ENCODE measurements around the gene KRT9.

The KRT9 gene

DNA sequence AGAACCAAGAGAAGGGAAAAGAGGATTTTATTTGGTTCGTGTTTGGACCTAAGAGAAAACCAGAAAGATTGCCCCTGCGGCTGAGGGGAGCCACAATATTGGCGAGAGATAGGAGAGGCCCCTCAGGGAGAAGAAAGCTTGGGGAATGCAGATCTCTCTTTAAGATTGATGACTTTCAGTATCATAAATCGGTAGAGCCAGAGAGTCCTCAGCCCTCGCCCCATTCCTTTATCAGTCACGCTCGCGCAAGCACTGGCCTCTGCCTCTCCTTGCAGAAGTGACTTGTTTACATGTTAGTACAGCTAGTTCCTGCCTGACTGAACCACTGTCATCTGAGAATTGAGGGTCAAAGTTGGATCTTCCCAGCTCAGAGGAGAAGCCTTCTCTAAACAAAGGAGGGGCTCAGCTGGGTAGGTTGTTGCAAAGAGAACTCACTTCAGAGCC lies 22.2 kb downstream of the KRT9 start:
- H3K4me2 ChIP-seq (ENCODE audit: low read length) = no peak overlapping the region
- WGBS (ENCODE audit: extremely low coverage, insufficient coverage, low lambda C conversion rate) = no CpG with 5 or more reads among the region's 8 CpGs
- H2BK5ac ChIP-seq (ENCODE audit: low read length) = no peak overlapping the region
- no peak overlapping the region for H3K18ac ChIP-seq (ENCODE audit: low read length)
- no peaks in the 10 kb centered on the region for H3K79me1 ChIP-seq (ENCODE audit: low read length)
- H3K27me3 ChIP-seq (ENCODE audit: insufficient read depth, low read length, poor library complexity) = no peaks in the 10 kb centered on the region
- no peaks in the 10 kb centered on the region for H3K79me2 ChIP-seq (ENCODE audit: control insufficient read depth, insufficient read depth, low read length)
- H3K4me1 ChIP-seq (ENCODE audit: control insufficient read depth, low read depth, low read length) = no peaks in the 10 kb centered on the region
- H3K4me3 ChIP-seq (ENCODE audit: low read length) = no peak overlapping the region
- H3K23ac ChIP-seq (ENCODE audit: low read length) = no peak overlapping the region
- no peak overlapping the region for H2AK5ac ChIP-seq (ENCODE audit: low read length)
- H4K8ac ChIP-seq (ENCODE audit: low read depth, low read length) = no peak overlapping the region
- H2BK120ac ChIP-seq (ENCODE audit: low read depth, low read length) = no peak overlapping the region
- H3K27ac ChIP-seq (ENCODE audit: low read depth, low read length) = no peak overlapping the region
- H4K5ac ChIP-seq (ENCODE audit: low read length) = no peak overlapping the region
- no peak overlapping the region for H3K4ac ChIP-seq (ENCODE audit: low read depth, low read length)
- no peak overlapping the region for H3K9ac ChIP-seq (ENCODE audit: low read length)
- H3K56ac ChIP-seq (ENCODE audit: low read length) = peak overlapping the region; percentile 61
- H2BK15ac ChIP-seq (replicated peaks; ENCODE audit: low read depth) = no peak overlapping the region
- no peaks in the 10 kb centered on the region for H3K36me3 ChIP-seq (ENCODE audit: control insufficient read depth, insufficient read depth, low read length)
- DNase-seq = no peak

DNA sequence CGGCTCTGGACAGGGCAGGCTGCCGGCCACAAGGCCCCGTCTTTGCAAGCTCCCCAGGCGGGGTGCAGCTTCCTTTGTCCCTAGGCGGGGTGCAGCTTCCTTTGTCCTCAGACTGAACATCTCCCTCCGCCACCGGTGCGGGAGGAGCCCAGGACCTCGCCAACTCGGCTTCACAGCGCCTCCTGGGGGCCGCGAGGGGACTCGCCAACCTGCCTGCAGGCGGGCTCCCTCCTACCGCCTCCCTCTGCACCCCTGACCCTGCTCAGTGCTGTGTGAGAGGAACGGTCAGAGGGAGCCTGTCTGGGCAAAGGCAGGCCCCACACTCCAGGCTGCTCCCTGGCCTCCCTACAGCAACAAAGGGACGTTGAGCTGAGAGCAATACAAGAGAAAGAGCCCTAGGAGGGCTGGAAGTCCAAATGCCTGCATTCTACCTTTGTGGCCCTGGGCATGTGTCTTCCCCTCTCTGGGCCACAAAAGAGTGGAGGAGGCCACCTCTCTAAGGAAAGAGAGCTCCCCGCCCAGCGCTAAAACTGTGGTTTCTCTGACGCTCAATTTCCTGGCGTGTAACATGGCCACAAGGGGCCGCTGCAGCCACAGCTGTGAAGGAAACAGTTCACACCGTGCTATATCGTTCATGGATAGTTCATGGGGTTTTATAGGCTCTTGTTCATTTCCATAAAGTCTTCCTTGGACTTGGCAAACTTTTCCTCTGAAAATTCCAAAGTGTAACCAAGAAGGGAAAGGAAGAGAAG lies 22.8 kb downstream of the KRT9 start:
- Histone ChIP-seq H2AK5ac (ENCODE audit: low read length) (no peak overlapping the region), H3K79me2 (ENCODE audit: control insufficient read depth, insufficient read depth, low read length) (no peaks in the 10 kb centered on the region), H3K4ac (ENCODE audit: low read depth, low read length) (no peak overlapping the region), H3K27ac (ENCODE audit: low read depth, low read length) (no peak overlapping the region), H3K56ac (ENCODE audit: low read length) (peak overlapping the region; percentile 80), H3K79me1 (ENCODE audit: low read length) (no peaks in the 10 kb centered on the region), H2BK120ac (ENCODE audit: low read depth, low read length) (no peak overlapping the region), H3K27me3 (ENCODE audit: insufficient read depth, low read length, poor library complexity) (no peaks in the 10 kb centered on the region), H3K9ac (ENCODE audit: low read length) (peak overlapping the region; percentile 42), H3K23ac (ENCODE audit: low read length) (no peak overlapping the region), H2BK15ac (replicated peaks; ENCODE audit: low read depth) (no peak overlapping the region), H3K4me3 (ENCODE audit: low read length) (no peak overlapping the region), H4K5ac (ENCODE audit: low read length) (no peak overlapping the region), H3K4me2 (ENCODE audit: low read length) (peak overlapping the region; percentile 1), H2BK5ac (ENCODE audit: low read length) (no peak overlapping the region), H4K8ac (ENCODE audit: low read depth, low read length) (no peak overlapping the region), H3K36me3 (ENCODE audit: control insufficient read depth, insufficient read depth, low read length) (no peaks in the 10 kb centered on the region), H3K18ac (ENCODE audit: low read length) (peak overlapping the region; percentile 9), H3K4me1 (ENCODE audit: control insufficient read depth, low read depth, low read length) (no peaks in the 10 kb centered on the region)
- DNase-seq = peak; percentile 92
- no CpG with 5 or more reads among the region's 25 CpGs for WGBS (ENCODE audit: extremely low coverage, insufficient coverage, low lambda C conversion rate)

DNA sequence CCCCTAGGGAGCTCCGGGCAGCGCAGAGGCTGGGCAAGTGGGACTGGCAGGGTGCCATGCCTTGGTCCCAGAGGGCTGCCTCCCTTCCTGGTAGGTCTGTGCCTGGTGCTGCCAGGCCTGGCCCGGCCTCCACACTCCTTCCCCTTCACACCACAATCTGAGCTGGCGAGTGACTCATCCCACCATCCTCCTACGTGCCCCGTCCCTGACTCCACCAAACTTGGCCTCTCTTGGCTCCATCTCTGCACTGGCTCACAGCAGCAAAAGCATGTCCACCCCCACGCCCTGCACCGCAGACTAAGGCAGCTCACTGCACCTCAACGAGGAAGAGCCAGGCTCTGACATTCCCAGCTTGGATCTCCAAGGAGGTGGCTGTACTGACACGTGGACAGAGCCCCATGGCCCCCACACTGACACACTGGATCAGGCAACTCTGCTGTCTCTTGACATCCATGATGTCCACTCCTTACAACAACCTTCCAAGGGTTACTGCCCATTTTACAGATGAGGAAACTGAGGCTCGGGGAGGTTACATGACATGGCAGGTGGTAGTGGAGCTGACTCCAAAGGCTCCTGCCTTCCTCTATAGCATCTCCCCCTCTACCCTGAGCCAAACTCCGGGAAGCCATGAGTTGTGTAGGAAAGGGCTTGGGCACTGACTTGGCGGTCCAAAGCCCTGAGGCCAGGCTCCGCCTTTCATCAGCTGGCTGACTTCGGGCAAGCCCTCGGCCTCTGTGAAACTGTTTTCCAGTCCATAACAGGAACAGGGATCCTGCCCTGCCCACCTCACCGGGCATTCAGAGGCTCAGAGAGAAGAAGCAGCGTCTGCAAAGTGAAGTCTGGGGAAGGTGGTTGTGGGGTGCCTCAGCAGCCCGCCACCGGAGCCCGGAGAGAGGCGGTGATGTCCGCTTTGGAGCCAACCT lies 23.7 kb downstream of the KRT9 start:
- Histone ChIP-seq H3K4me2 (ENCODE audit: low read length) (no peak overlapping the region), H3K4me1 (ENCODE audit: control insufficient read depth, low read depth, low read length) (no peaks in the 10 kb centered on the region), H2BK120ac (ENCODE audit: low read depth, low read length) (no peak overlapping the region), H3K36me3 (ENCODE audit: control insufficient read depth, insufficient read depth, low read length) (no peaks in the 10 kb centered on the region), H3K79me1 (ENCODE audit: low read length) (no peaks in the 10 kb centered on the region), H4K5ac (ENCODE audit: low read length) (no peak overlapping the region), H3K18ac (ENCODE audit: low read length) (peak overlapping the region; percentile 9), H4K8ac (ENCODE audit: low read depth, low read length) (no peak overlapping the region), H3K56ac (ENCODE audit: low read length) (peak overlapping the region; percentile 80), H3K4ac (ENCODE audit: low read depth, low read length) (no peak overlapping the region), H2BK15ac (replicated peaks; ENCODE audit: low read depth) (no peak overlapping the region), H3K9ac (ENCODE audit: low read length) (peak overlapping the region; percentile 42), H2BK5ac (ENCODE audit: low read length) (no peak overlapping the region), H3K79me2 (ENCODE audit: control insufficient read depth, insufficient read depth, low read length) (no peaks in the 10 kb centered on the region), H3K27me3 (ENCODE audit: insufficient read depth, low read length, poor library complexity) (no peaks in the 10 kb centered on the region), H3K4me3 (ENCODE audit: low read length) (no peak overlapping the region), H3K27ac (ENCODE audit: low read depth, low read length) (no peak overlapping the region), H3K23ac (ENCODE audit: low read length) (peak overlapping the region; percentile 9), H2AK5ac (ENCODE audit: low read length) (peak overlapping the region; percentile 87)
- DNase-seq = no peak
- no CpG with 5 or more reads among the region's 23 CpGs for WGBS (ENCODE audit: extremely low coverage, insufficient coverage, low lambda C conversion rate)

- DNase-seq = no peak
- H2BK15ac ChIP-seq (replicated peaks; ENCODE audit: low read depth) = no peak overlapping the region
- H3K9ac ChIP-seq (ENCODE audit: low read length) = no peak overlapping the region
- no peaks in the 10 kb centered on the region for H3K79me1 ChIP-seq (ENCODE audit: low read length)
- no peak overlapping the region for H2BK5ac ChIP-seq (ENCODE audit: low read length)
- no peak overlapping the region for H3K4me3 ChIP-seq (ENCODE audit: low read length)
- no peak overlapping the region for H2AK5ac ChIP-seq (ENCODE audit: low read length)
- H3K56ac ChIP-seq (ENCODE audit: low read length) = peak overlapping the region; percentile 12
- H3K23ac ChIP-seq (ENCODE audit: low read length) = no peak overlapping the region
- H3K36me3 ChIP-seq (ENCODE audit: control insufficient read depth, insufficient read depth, low read length) = no peaks in the 10 kb centered on the region
- no CpG with 5 or more reads among the region's 9 CpGs for WGBS (ENCODE audit: extremely low coverage, insufficient coverage, low lambda C conversion rate)
- no peak overlapping the region for H3K18ac ChIP-seq (ENCODE audit: low read length)
- H4K5ac ChIP-seq (ENCODE audit: low read length) = no peak overlapping the region
- no peak overlapping the region for H2BK120ac ChIP-seq (ENCODE audit: low read depth, low read length)
- H3K4ac ChIP-seq (ENCODE audit: low read depth, low read length) = no peak overlapping the region
- H3K27me3 ChIP-seq (ENCODE audit: insufficient read depth, low read length, poor library complexity) = no peaks in the 10 kb centered on the region
- H3K27ac ChIP-seq (ENCODE audit: low read depth, low read length) = no peak overlapping the region
- H3K79me2 ChIP-seq (ENCODE audit: control insufficient read depth, insufficient read depth, low read length) = no peaks in the 10 kb centered on the region
- H3K4me1 ChIP-seq (ENCODE audit: control insufficient read depth, low read depth, low read length) = no peaks in the 10 kb centered on the region
- H3K4me2 ChIP-seq (ENCODE audit: low read length) = no peak overlapping the region
- no peak overlapping the region for H4K8ac ChIP-seq (ENCODE audit: low read depth, low read length)
Measured at GRCh38 chr17:41547378-41547841, 24.4 kb downstream of the KRT9 start.

DNA sequence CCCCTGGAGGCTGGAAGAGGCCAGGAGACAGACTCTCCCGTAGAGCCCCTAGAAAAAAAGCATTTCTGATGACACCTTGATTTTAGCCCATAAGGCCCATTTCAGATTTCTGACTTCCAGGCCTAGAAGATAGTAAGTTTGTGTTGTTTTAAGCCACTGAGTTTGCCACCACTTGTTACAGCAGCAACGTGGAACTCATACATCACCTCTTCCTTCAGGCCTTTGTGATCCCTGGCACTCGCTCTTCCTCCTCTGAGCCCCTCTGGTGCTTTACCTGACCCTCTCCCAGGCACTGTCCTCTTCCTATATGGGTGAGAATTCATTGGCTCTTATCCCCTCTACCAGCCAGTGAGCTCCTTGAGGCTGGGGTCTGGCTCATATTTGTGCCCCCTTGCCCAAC lies 25.0 kb downstream of the KRT9 start:
- no peak overlapping the region for H2BK15ac ChIP-seq (replicated peaks; ENCODE audit: low read depth)
- no peak overlapping the region for H3K9ac ChIP-seq (ENCODE audit: low read length)
- no peak overlapping the region for H4K5ac ChIP-seq (ENCODE audit: low read length)
- no peak overlapping the region for H3K4ac ChIP-seq (ENCODE audit: low read depth, low read length)
- H3K4me3 ChIP-seq (ENCODE audit: low read length) = no peak overlapping the region
- no peaks in the 10 kb centered on the region for H3K27me3 ChIP-seq (ENCODE audit: insufficient read depth, low read length, poor library complexity)
- no CpG with 5 or more reads among the region's 3 CpGs for WGBS (ENCODE audit: extremely low coverage, insufficient coverage, low lambda C conversion rate)
- no peaks in the 10 kb centered on the region for H3K4me1 ChIP-seq (ENCODE audit: control insufficient read depth, low read depth, low read length)
- no peaks in the 10 kb centered on the region for H3K79me1 ChIP-seq (ENCODE audit: low read length)
- H2BK120ac ChIP-seq (ENCODE audit: low read depth, low read length) = no peak overlapping the region
- H4K8ac ChIP-seq (ENCODE audit: low read depth, low read length) = no peak overlapping the region
- no peak overlapping the region for H2BK5ac ChIP-seq (ENCODE audit: low read length)
- no peak overlapping the region for H3K18ac ChIP-seq (ENCODE audit: low read length)
- H2AK5ac ChIP-seq (ENCODE audit: low read length) = no peak overlapping the region
- H3K23ac ChIP-seq (ENCODE audit: low read length) = no peak overlapping the region
- no peak overlapping the region for H3K27ac ChIP-seq (ENCODE audit: low read depth, low read length)
- no peak for DNase-seq
- H3K56ac ChIP-seq (ENCODE audit: low read length) = no peak overlapping the region
- H3K79me2 ChIP-seq (ENCODE audit: control insufficient read depth, insufficient read depth, low read length) = no peaks in the 10 kb centered on the region
- H3K36me3 ChIP-seq (ENCODE audit: control insufficient read depth, insufficient read depth, low read length) = no peaks in the 10 kb centered on the region
- H3K4me2 ChIP-seq (ENCODE audit: low read length) = no peak overlapping the region

All from mesendoderm (in vitro differentiated cells).